Neuron (in vitro differentiated cells): ENCODE results near the gene NCOA3.

Source experiments
- H2AFZ ChIP-seq: one replicate; pipeline ENCODE4 v1.6.1; 2013; ENCODE audit warnings: low read depth, mild to moderate bottlenecking, inconsistent platforms, low read length, moderate library complexity
- H3K27me3 ChIP-seq: one replicate; pipeline ENCODE4 v1.6.1; 2013; ENCODE audit warnings: low read length; ENCODE audit not compliant: insufficient read depth
- H3K36me3 ChIP-seq: one replicate; pipeline ENCODE4 v1.6.1; 2013; ENCODE audit warnings: low read length; ENCODE audit not compliant: insufficient read depth
- H3K4me1 ChIP-seq: one replicate; pipeline ENCODE4 v1.6.1; 2013; ENCODE audit warnings: low read length; ENCODE audit not compliant: insufficient read depth
- H3K4me3 ChIP-seq: 2 replicates; pipeline ENCODE4 v1.5.1; 2013; ENCODE audit warnings: mild to moderate bottlenecking, low read length, moderate library complexity
- H3K9me3 ChIP-seq: one replicate; pipeline ENCODE4 v1.6.1; 2013; ENCODE audit warnings: low read length

The NCOA3 gene

DNA sequence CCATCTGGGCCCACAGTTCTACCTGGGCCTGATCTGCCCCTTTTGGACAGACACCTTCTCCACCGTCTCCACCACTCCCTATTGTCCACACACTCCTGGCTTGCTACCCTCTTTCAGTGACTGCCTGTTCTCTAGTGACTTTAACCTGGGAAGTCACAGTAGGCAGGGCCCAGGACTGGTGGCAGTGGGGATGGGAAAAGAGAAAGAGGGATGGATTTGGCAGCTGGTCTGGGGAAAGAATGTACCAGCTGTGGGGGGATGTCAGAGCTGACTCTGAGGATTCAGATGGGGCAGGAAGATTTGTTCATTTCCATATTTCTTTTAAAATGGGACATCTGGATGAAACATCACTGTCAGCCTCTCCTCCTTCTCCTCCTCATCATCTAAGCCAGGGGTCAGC is 198.1 kb downstream of the NCOA3 start:
- no peaks in the 10 kb centered on the region for H3K4me1 ChIP-seq
- no peaks in the 10 kb centered on the region for H3K36me3 ChIP-seq
- H2AFZ ChIP-seq, result no peak overlapping the region
- peaks cover 2% of the 10 kb centered on the region for H3K9me3 ChIP-seq
- no peaks in the 10 kb centered on the region for H3K27me3 ChIP-seq
- no peak overlapping the region for H3K4me3 ChIP-seq

DNA sequence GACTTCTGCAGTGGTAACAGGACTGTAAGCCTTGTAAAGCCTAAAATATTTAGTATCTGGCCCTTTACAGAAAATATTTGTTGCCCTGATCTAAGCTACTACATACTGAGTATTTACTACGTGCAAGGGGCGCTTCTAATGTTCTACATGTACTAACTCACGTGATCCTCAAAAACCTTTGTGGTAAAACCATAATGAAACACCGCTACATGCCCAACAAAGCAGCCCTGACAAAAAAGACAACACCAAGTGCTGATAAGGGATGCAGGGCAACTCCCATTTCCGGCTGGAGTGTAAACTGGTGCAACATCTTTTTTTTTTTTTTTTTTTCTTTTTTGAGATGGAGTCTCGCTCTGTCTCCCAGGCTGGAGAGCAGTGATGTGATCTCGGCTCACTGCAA is 198.6 kb downstream of the NCOA3 start:
- H3K4me3 ChIP-seq, result no peak overlapping the region
- H3K36me3 ChIP-seq, result no peaks in the 10 kb centered on the region
- H3K27me3 ChIP-seq, result no peaks in the 10 kb centered on the region
- no peaks in the 10 kb centered on the region for H3K4me1 ChIP-seq
- no peak overlapping the region for H2AFZ ChIP-seq
- peaks cover 2% of the 10 kb centered on the region for H3K9me3 ChIP-seq

DNA sequence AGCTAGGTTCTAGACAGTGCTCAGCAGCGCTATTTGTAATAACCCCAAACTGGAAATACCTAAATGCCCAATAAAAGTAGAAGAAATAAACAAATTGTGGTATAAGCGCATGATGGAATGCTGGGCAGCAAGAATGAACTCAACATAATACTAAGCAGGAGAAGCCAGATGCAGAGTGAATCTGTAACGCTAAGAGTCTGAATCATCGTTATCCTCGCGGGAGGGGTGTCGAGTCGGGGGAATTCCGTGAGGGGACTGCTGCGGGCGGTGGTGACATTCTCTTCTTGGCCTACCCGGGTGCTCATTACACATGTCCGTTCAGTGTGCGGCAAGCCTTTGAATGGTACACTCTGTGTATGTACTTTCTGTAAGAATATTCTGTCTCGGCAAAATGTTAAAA is 199.9 kb downstream of the NCOA3 start:
- no peaks in the 10 kb centered on the region for H3K4me1 ChIP-seq
- H3K4me3 ChIP-seq, result no peak overlapping the region
- no peaks in the 10 kb centered on the region for H3K27me3 ChIP-seq
- H3K9me3 ChIP-seq, result peaks cover 2% of the 10 kb centered on the region
- no peak overlapping the region for H2AFZ ChIP-seq
- H3K36me3 ChIP-seq, result no peaks in the 10 kb centered on the region

DNA sequence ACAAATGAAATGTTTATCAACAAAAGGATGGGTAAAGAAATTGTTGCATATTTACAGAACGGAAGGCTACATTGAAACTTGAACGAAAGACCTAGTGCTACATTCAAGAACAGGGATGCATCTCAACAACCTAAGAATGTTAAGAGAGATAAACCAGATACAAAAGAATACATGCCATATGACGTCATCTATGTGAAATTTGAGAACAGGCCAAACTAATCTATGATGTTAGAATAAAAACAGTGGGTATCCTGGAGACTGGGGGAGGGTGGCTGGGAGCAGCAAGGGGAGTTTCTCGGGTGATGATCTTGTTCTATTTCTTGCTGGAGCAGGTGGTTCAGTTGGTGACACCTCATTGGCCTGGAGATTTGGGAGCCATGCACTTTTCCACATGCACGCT is 202.1 kb downstream of the NCOA3 start:
- Histone ChIP-seq H3K27me3 (no peaks in the 10 kb centered on the region), H3K9me3 (peaks cover 2% of the 10 kb centered on the region), H3K36me3 (no peaks in the 10 kb centered on the region), H3K4me3 (no peak overlapping the region), H3K4me1 (peaks cover 7% of the 10 kb centered on the region), H2AFZ (no peak overlapping the region)

DNA sequence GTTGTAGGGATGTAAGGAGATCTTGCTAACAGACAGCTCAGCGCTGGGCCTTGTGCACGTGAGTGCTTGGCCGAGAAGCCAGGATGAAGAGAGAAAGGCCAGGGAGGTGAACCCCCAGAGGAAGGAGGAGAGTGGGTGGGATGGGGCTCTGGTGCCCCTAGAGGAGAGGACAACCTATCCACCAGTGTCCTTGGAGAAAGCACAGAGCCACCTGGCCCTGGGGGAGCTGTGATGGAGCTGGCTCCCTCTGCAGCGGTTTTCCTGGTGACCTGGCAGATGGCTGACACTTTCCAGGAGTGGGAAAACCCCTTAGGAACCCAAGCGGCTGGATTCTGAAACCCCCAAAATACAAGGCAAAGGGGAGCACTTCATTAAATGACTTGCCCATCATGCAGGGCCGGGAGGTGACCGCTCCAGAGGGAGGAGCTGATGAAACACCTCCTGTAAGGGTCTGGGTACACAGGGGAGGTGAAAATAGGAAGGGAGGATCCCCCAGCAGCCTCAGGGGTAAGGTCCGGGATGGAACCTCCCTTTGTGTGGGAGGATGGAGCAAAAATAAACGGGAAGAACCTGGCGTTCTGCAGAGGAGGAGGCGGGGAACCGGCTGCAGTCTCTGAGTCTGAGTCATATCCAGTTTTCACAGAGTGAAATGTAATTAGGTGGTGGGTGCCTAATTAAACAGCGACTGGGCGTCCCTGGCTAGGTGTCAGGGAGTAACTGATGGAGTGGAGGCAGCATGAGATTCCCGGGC is 203.2 kb downstream of the NCOA3 start:
- Histone ChIP-seq H3K4me3 (no peak overlapping the region), H2AFZ (no peak overlapping the region), H3K4me1 (peaks cover 8% of the 10 kb centered on the region), H3K36me3 (no peaks in the 10 kb centered on the region), H3K9me3 (peaks cover 2% of the 10 kb centered on the region), H3K27me3 (no peaks in the 10 kb centered on the region)

DNA sequence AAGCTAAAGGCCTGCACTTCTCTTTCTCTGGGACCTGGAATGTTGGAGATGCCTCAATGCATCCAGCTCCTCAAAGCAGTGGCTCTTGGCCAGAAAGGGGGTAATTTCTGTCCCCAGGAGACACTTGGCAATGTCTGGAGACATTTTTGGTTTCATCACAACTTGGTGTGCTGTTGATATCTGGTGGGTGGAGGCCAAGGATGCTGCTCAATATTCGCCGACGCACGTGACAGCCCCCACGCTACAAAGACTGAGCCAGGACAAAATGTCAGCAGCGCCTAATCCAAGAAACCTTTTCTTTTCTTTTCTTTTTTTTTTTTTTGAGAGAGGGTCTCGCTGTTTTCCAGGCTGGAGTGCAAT is 203.8 kb downstream of the NCOA3 start:
- Histone ChIP-seq H3K36me3 (no peaks in the 10 kb centered on the region), H3K27me3 (no peaks in the 10 kb centered on the region), H2AFZ (no peak overlapping the region), H3K9me3 (peaks cover 2% of the 10 kb centered on the region), H3K4me1 (peaks cover 8% of the 10 kb centered on the region), H3K4me3 (no peak overlapping the region)

DNA sequence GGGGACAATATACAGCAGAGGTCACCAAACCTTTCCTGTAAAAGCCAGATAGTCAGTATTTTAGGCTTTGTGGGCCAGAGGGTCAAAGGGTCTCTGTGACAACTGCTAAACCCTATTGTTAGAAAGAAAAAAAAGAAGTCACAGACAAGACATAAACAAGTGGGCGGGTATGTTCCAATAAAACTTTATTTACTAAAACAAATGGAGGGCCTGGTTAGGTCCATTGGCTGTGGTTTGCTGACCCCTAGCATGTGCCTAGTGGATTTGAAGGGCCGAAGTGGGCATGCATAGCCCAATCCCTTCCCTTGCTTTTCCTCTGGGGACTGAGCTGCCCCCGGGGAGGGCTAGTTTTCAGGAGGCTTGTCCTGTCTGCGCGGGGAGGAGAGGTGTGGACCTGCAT is 204.7 kb downstream of the NCOA3 start:
- H3K36me3 ChIP-seq, result no peaks in the 10 kb centered on the region
- H3K9me3 ChIP-seq, result peaks cover 2% of the 10 kb centered on the region
- H3K4me3 ChIP-seq, result no peak overlapping the region
- H3K4me1 ChIP-seq, result peaks cover 8% of the 10 kb centered on the region
- H3K27me3 ChIP-seq, result no peaks in the 10 kb centered on the region
- H2AFZ ChIP-seq, result no peak overlapping the region
